PFSK-1 (cell line): ENCODE measurements around the gene HTRA3.

ENCODE experiments used
- POLR2AphosphoS5 ChIP-seq: IDR thresholded peaks from 2 replicates; pipeline ENCODE4 v1.6.1; 2012; ENCODE audit warnings: low read depth, mild to moderate bottlenecking, control low read depth, low read length, moderate library complexity
- REST ChIP-seq, 2 experiments: IDR thresholded peaks; 2 replicates each; pipeline versions ENCODE4 v1.6.1 to v1.8.0; 2011 to 2012; ENCODE audit warnings: low read depth in 2 of 2, low read length in 2 of 2, control low read depth in 1 of 2, inconsistent platforms in 1 of 2, mild to moderate bottlenecking in 1 of 2, moderate library complexity in 1 of 2; ENCODE audit not compliant: insufficient read depth in 1 of 2
- TAF1 ChIP-seq: IDR thresholded peaks from 2 replicates; pipeline ENCODE4 v1.6.1; 2012; ENCODE audit warnings: low read length, control low read depth, borderline replicate concordance; ENCODE audit not compliant: insufficient read depth

GRCh38 chr4:8268901-8269534 is 536 bp upstream of the HTRA3 start:
- TF ChIP-seq POLR2AphosphoS5 = no peak
- no peak for TF ChIP-seq TAF1
- TF ChIP-seq REST (IDR thresholded peaks at IDR 0.05; ENCODE audit: insufficient read depth in 1 of 2, low read depth in 2 of 2, low read length in 2 of 2) = no peak
